Measurements from ENCODE around the gene GSDMA. TPM values are rescaled to one million over a fixed set of nuclear protein-coding genes. Genes with fewer than 3 reads are reported as not detected.

Gene GSDMA
- total RNA-seq, 1 experiment from 2014 or later = not detected

DNA sequence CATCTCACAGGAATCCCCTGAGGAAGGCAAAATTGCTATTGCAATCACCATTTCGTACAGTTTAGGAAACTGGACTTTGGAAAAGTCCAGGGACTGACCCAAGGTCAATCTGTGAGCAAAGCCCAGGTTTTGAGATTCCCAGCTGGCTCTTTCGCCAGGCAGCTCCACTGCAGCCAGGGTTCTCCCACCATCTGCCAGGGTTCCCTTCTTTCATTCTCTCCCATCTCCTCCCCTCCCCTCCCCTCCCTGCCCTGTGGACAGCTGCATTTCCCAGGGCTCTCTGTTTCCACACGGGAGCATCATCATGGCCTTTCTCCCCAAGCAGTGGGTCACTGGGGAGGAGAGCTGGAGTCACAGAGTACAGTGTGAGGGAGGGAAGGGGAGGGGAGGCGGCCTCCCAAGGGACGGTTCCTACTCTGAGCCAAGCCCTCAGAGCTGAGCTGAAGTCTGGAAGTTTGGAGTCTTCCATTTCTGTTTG is 11.9 kb upstream of the GSDMA start:
- in situ Hi-C loops (cut with HindIII; ENCODE audit: low pct_unique_long_range_greater_than_20kb, low sequenced_read_pairs) = no loop called here
- DNase-seq (ENCODE audit: low read depth, low spot score) = no peak

DNA sequence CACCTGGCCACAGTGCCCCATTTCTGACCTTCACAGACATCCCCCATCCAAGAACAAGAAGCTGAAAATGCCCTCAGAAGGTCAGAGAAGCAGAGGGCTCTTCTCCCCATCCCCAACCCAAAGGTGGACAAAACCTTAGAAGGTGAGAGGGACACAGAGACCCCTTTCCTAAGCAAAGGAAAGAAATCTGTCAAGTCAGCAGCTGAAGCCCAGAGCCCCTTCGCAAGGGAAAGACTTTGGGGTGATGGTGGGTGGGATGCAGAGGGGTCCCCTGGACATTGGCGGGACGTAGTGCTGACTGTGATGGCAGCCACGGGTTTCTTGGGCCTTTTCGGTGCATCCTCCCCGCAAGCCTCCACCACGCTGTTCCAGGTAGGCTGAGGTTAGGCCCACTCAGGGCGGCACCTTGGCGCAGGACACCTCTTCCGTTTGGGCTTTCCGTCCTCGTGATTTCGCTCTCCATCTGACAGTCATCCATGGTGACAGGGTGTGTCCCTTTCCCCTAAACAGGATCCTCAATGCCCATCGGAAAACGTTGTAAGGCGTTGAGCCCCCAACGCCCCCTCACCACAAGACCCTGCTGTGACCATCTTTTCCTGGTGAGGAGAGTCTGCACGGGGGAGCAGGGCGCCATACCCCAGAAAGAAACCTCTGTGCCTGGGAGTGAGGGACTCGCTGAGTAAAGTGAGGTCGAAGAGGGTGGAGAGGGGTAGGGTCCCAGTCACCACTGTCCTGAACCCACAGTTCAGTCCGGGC is 10.7 kb upstream of the GSDMA start:
- DNase-seq (ENCODE audit: low read depth, low spot score) = no peak
- in situ Hi-C loops (cut with HindIII; ENCODE audit: low pct_unique_long_range_greater_than_20kb, low sequenced_read_pairs) = no loop called here

- peak; percentile 94 for DNase-seq (ENCODE audit: low read depth, low spot score)
- in situ Hi-C loops (cut with HindIII; ENCODE audit: low pct_unique_long_range_greater_than_20kb, low sequenced_read_pairs) = no loop called here
These were observed 9.9 kb upstream of the GSDMA start for GRCh38 chr17:39952680-39953470.

GRCh38 chr17:39953471-39953888 is 9.3 kb upstream of the GSDMA start:
- in situ Hi-C loops (cut with HindIII; ENCODE audit: low pct_unique_long_range_greater_than_20kb, low sequenced_read_pairs) = no loop called here

GRCh38 chr17:39954876-39955275 is 7.9 kb upstream of the GSDMA start:
- DNase-seq (ENCODE audit: low read depth, low spot score) = no peak
- in situ Hi-C loops (cut with HindIII; ENCODE audit: low pct_unique_long_range_greater_than_20kb, low sequenced_read_pairs) = no loop called here

More at GRCh38 chr17:39953471-39953888, 9.3 kb upstream of the GSDMA start:
- no peak for DNase-seq (ENCODE audit: low read depth, low spot score)

- in situ Hi-C loops (cut with HindIII; ENCODE audit: low pct_unique_long_range_greater_than_20kb, low sequenced_read_pairs) = no loop called here
- no peak for DNase-seq (ENCODE audit: low read depth, low spot score)
These were observed 7.0 kb upstream of the GSDMA start for GRCh38 chr17:39955726-39956225.

- no peak for DNase-seq (ENCODE audit: low read depth, low spot score)
- in situ Hi-C loops (cut with HindIII; ENCODE audit: low pct_unique_long_range_greater_than_20kb, low sequenced_read_pairs) = no loop called here
These were observed 2.2 kb upstream of the GSDMA start for GRCh38 chr17:39960524-39961041.

GRCh38 chr17:39963829-39964228 is 1.0 kb downstream of the GSDMA start:
- in situ Hi-C loops (cut with HindIII; ENCODE audit: low pct_unique_long_range_greater_than_20kb, low sequenced_read_pairs) = no loop called here
- DNase-seq (ENCODE audit: low read depth, low spot score) = no peak

GRCh38 chr17:39965017-39965699 is 2.4 kb downstream of the GSDMA start:
- in situ Hi-C loops (cut with HindIII; ENCODE audit: low pct_unique_long_range_greater_than_20kb, low sequenced_read_pairs) = no loop called here
- no peak for DNase-seq (ENCODE audit: low read depth, low spot score)

GRCh38 chr17:39966771-39967170 is 4.0 kb downstream of the GSDMA start:
- DNase-seq (ENCODE audit: low read depth, low spot score) = no peak
- in situ Hi-C loops (cut with HindIII; ENCODE audit: low pct_unique_long_range_greater_than_20kb, low sequenced_read_pairs) = no loop called here

- in situ Hi-C loops (cut with HindIII; ENCODE audit: low pct_unique_long_range_greater_than_20kb, low sequenced_read_pairs) = no loop called here
- no peak for DNase-seq (ENCODE audit: low read depth, low spot score)
These were observed 6.0 kb downstream of the GSDMA start for GRCh38 chr17:39968761-39969160.

DNA sequence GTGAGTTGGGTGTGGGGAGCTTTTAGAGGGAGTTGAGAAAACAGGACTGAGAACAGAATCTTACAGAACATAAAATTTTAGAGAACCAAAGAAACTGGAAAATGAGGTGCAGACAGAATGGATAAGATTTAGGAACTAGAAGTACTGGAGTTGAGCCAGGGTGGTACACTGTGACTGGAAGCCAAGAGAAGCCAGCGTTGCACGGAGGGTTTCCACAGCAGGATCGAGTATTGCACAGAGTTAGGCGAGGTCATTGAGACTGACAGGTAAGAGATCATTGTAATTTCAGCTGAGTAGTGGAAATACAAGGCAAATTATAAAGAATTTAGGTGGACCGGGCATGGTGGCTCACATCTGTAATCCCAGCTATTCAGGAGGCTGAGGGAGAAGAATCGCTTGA is 6.6 kb downstream of the GSDMA start:
- in situ Hi-C loops (cut with HindIII; ENCODE audit: low pct_unique_long_range_greater_than_20kb, low sequenced_read_pairs) = no loop called here

DNA sequence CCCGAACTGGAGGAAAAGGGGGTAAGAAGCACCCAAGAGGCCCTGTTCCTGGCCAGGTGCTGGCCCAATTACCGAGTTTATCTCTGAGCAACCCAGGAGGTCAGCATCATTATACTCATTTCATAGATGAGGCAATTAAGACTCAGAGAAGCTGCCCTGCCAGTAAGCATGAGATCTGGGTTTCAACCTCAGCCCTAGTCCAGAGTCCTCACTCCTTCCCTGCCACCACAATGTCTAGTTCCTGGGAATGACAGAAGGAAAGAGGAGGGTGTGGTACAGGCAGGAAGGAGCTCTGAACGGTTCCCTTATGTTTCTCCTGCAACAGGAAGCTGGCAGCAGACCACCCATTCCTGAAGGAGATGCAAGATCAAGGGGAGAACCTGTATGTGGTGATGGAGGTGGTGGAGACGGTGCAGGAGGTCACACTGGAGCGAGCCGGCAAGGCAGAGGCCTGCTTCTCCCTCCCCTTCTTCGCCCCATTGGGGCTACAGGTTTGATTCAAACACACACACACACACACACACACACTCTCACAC is 7.4 kb downstream of the GSDMA start:
- in situ Hi-C loops (cut with HindIII; ENCODE audit: low pct_unique_long_range_greater_than_20kb, low sequenced_read_pairs) = no loop called here
- DNase-seq (ENCODE audit: low read depth, low spot score) = no peak

More for the DNA sequence above, 6.6 kb downstream of the GSDMA start:
- no peak for DNase-seq (ENCODE audit: low read depth, low spot score)

DNA sequence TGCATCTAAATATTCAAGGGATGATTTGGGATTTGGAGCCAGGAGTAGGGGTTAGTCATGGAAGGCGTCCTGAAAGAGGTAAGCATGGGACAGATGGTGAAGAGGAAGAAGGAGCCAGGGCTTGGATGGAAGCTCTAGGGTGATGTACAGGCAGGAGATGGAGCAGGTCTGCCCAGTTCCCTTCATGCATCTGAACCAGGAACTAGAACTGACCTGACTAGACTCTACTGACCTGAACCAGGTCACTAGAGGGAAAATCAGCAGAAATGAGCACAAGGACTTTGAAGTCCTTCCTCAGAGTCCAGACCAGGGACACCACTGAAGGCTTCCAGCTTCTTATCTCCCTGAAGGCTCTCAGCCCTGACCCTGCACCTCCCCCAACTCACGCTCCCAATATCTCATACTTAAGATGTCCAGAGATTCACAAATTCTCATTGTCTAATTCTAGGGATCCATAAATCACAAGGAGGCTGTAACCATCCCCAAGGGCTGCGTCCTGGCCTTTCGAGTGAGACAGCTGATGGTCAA is 8.3 kb downstream of the GSDMA start:
- no peak for DNase-seq (ENCODE audit: low read depth, low spot score)
- in situ Hi-C loops (cut with HindIII; ENCODE audit: low pct_unique_long_range_greater_than_20kb, low sequenced_read_pairs) = no loop called here

DNA sequence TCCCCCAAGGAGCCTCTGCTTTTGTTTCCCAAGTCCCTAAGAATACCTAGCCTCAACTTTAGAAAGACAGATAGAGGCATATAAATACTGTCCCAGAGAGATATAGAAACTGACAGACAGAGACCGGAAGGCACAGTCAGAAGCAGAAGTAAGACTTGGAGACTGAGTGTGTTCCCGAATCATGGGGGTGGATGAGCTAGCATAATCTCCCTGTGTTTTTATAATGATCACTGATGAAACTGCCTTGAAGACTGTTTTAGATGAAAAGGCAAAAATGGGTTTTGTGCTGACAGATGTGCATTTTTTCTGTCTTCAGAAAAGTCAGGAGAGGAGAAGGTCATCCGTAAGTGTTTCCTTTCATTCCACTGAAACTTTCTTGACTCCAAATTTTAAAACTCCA is 9.5 kb downstream of the GSDMA start:
- no peak for DNase-seq (ENCODE audit: low read depth, low spot score)
- in situ Hi-C loops (cut with HindIII; ENCODE audit: low pct_unique_long_range_greater_than_20kb, low sequenced_read_pairs) = no loop called here

- in situ Hi-C loops (cut with HindIII; ENCODE audit: low pct_unique_long_range_greater_than_20kb, low sequenced_read_pairs) = no loop called here
- DNase-seq (ENCODE audit: low read depth, low spot score) = no peak
These were observed 10.7 kb downstream of the GSDMA start for GRCh38 chr17:39973496-39973895.

GRCh38 chr17:39974433-39974832 is 11.6 kb downstream of the GSDMA start:
- in situ Hi-C loops (cut with HindIII; ENCODE audit: low pct_unique_long_range_greater_than_20kb, low sequenced_read_pairs) = no loop called here
- no peak for DNase-seq (ENCODE audit: low read depth, low spot score)

Measured in SK-MEL-5 (cell line).